NCI-H69 (cell line): ENCODE data around the gene RCE1.
A peak's percentile ranks its signal among the peaks of the same experiment; 100 is the strongest.

Experiments used
- DNase-seq: peaks from one replicate; lab custom pipeline; 2025; lab: John Stamatoyannopoulos, UW

RCE1 gene

GRCh38 chr11:66856496-66857233 is 13.4 kb downstream of the RCE1 start, which contains the start of gene LRFN4:
Gene LRFN4, plus strand, starts transcription at chr11:66857064. Its CDS starts 681 bp downstream, at chr11:66857745.
- DNase-seq = peak; percentile 91

GRCh38 chr11:66857234-66857926 is 14.1 kb downstream of the RCE1 start:
- peak; percentile 59 for DNase-seq

- no peak for DNase-seq
Measured at GRCh38 chr11:66857927-66858185, 14.6 kb downstream of the RCE1 start.

GRCh38 chr11:66858186-66858938 is 15.1 kb downstream of the RCE1 start:
- no peak for DNase-seq

- DNase-seq = no peak
Measured at GRCh38 chr11:66858939-66859685, 15.9 kb downstream of the RCE1 start.

GRCh38 chr11:66859686-66860448 is 16.6 kb downstream of the RCE1 start:
- no peak for DNase-seq

- DNase-seq = no peak
Measured at GRCh38 chr11:66860449-66860831, 17.2 kb downstream of the RCE1 start.

GRCh38 chr11:66861038-66861773 is 18.0 kb downstream of the RCE1 start:
- DNase-seq = no peak

GRCh38 chr11:66861774-66862558 is 18.7 kb downstream of the RCE1 start:
- no peak for DNase-seq

- DNase-seq = no peak
Measured at GRCh38 chr11:66862559-66863037, 19.4 kb downstream of the RCE1 start.

GRCh38 chr11:66863428-66864125 is 20.3 kb downstream of the RCE1 start:
- no peak for DNase-seq

- DNase-seq = peak; percentile 42
Measured at GRCh38 chr11:66864172-66864901, 21.1 kb downstream of the RCE1 start.

GRCh38 chr11:66864924-66865697 is 21.9 kb downstream of the RCE1 start:
- no peak for DNase-seq

GRCh38 chr11:66866007-66866406 is 22.8 kb downstream of the RCE1 start:
- no peak for DNase-seq

- DNase-seq = peak; percentile 61
Measured at GRCh38 chr11:66866511-66866986, 23.3 kb downstream of the RCE1 start.

GRCh38 chr11:66867425-66868040 is 24.3 kb downstream of the RCE1 start:
- peak; percentile 20 for DNase-seq

- DNase-seq = no peak
Measured at GRCh38 chr11:66868082-66868725, 25.0 kb downstream of the RCE1 start.
